Mesothelial cell of epicardium (in vitro differentiated cells): ENCODE results near the gene GNAT2. TPM values are rescaled to one million over a fixed set of nuclear protein-coding genes. Genes with fewer than 3 reads are reported as not detected.

Experiments used
- DNase-seq, 2 experiments: peaks; one replicate each; pipeline ENCODE4 v3.0.0; 2021; ENCODE audit warnings: low spot score in 2 of 2; ENCODE audit not compliant: unreplicated experiment in 2 of 2
- H3K27ac Mint-ChIP-seq: 2 replicates; pipeline ENCODE4 v1.8.0; 2021; ENCODE audit warnings: mixed read lengths
- H3K27me3 Mint-ChIP-seq: 2 replicates; pipeline ENCODE4 v1.8.0; 2021; ENCODE audit warnings: low read depth, mixed read lengths
- H3K36me3 Mint-ChIP-seq: 2 replicates; pipeline ENCODE4 v1.8.0; 2021; ENCODE audit warnings: mixed read lengths
- H3K4me1 Mint-ChIP-seq: 2 replicates; pipeline ENCODE4 v1.8.0; 2021; ENCODE audit warnings: mixed read lengths
- H3K4me3 Mint-ChIP-seq: 2 replicates; pipeline ENCODE4 v1.8.0; 2021; ENCODE audit warnings: mild to moderate bottlenecking, moderate library complexity, mixed read lengths
- H3K9me3 Mint-ChIP-seq: 2 replicates; pipeline ENCODE4 v1.8.0; 2021; ENCODE audit warnings: mixed read lengths
- total RNA-seq: library from RNA; stranded (reverse); gene quantifications from 3 replicates; pipeline ENCODE4 v1.2.1, GENCODE V29; 2021
- TF ChIP-seq, protein P1 (sequence below): fragments of 200-600 bp; sonication (generic); IDR thresholded peaks from one replicate; pipeline ENCODE4 v1.5.0; 2021; ENCODE audit warnings: antibody characterized with exemption; ENCODE audit not compliant: unreplicated experiment

Gene GNAT2
- total RNA-seq, 1 donor from 2014 or later: not detected

DNA sequence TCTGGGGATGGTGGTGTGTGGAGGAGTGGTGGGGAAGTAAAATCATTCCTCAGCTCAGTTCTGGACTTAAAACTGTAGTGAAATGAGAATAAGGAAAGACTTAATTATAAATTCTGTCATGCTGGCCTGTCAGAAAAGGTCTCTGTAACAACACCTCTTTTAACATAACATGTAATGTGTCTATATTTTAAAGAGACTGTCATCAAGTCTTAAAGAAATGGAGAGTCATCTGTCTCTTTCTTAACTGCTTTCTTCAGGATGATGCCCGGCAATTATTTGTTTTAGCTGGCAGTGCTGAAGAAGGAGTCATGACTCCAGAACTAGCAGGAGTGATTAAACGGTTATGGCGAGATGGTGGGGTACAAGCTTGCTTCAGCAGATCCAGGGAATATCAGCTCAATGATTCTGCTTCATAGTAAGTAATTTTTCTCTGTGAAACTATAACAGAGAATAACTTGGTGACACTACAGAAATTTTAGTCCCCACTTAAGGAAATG, 40.4 kb downstream of the GNAT2 start:
- Mint-ChIP-seq H3K27me3 (no peaks in the 10 kb centered on the region), H3K36me3 (peaks cover 34% of the 10 kb centered on the region), H3K27ac (peak overlapping the region; percentile 16), H3K4me1 (no peaks in the 10 kb centered on the region), H3K9me3 (no peaks in the 10 kb centered on the region), H3K4me3 (no peak overlapping the region)
- TF ChIP-seq, protein P1, sequence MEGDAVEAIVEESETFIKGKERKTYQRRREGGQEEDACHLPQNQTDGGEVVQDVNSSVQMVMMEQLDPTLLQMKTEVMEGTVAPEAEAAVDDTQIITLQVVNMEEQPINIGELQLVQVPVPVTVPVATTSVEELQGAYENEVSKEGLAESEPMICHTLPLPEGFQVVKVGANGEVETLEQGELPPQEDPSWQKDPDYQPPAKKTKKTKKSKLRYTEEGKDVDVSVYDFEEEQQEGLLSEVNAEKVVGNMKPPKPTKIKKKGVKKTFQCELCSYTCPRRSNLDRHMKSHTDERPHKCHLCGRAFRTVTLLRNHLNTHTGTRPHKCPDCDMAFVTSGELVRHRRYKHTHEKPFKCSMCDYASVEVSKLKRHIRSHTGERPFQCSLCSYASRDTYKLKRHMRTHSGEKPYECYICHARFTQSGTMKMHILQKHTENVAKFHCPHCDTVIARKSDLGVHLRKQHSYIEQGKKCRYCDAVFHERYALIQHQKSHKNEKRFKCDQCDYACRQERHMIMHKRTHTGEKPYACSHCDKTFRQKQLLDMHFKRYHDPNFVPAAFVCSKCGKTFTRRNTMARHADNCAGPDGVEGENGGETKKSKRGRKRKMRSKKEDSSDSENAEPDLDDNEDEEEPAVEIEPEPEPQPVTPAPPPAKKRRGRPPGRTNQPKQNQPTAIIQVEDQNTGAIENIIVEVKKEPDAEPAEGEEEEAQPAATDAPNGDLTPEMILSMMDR: no peak
- no peak for DNase-seq

DNA sequence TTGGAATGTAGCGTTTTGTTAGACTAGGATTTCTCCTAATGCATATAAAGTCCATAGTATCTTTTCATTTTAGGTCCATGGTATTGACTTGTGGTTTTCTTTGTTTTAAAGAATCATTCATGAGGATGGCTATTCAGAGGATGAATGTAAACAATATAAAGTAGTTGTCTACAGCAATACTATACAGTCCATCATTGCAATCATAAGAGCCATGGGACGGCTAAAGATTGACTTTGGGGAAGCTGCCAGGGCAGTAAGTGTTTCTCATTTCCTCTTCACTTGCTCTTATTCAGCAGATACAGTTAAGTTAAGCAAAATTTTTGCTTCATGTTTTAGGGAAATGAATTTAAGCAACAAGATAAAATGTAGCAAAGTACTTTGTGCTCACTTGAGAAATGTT, 45.6 kb downstream of the GNAT2 start:
- no peak overlapping the region for H3K4me3 Mint-ChIP-seq

DNA sequence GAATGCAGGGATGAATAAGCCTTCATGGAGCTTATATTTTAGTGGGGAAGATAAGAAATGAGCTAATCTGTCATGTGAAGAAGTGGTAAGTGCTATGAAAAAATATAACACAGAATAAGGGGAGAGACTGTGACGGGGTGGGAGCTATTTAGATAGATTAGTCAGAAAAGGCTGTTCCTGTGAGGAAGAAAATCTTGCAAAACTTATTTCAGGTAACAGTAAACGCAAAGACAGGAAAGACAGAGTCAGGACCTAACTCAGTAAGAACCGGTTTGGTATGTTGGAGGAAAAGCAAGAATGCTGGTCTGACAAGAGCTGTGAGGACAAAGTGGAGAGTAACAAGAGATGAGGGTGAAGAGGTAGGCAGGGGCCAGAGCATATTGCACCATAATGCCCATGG, 49.0 kb downstream of the GNAT2 start:
- no peaks in the 10 kb centered on the region for H3K9me3 Mint-ChIP-seq
- TF ChIP-seq, protein P1: no peak
- H3K36me3 Mint-ChIP-seq: no peaks in the 10 kb centered on the region
- no peaks in the 10 kb centered on the region for H3K27me3 Mint-ChIP-seq
- H3K4me1 Mint-ChIP-seq: no peaks in the 10 kb centered on the region
- no peak for DNase-seq
- H3K4me3 Mint-ChIP-seq: no peak overlapping the region
- H3K27ac Mint-ChIP-seq: no peak overlapping the region

More for the DNA sequence above, 45.6 kb downstream of the GNAT2 start:
- H3K9me3 Mint-ChIP-seq: no peaks in the 10 kb centered on the region
- TF ChIP-seq, protein P1: no peak
- no peak overlapping the region for H3K27ac Mint-ChIP-seq
- peaks cover 13% of the 10 kb centered on the region for H3K36me3 Mint-ChIP-seq
- DNase-seq: no peak
- no peaks in the 10 kb centered on the region for H3K27me3 Mint-ChIP-seq
- no peaks in the 10 kb centered on the region for H3K4me1 Mint-ChIP-seq

DNA sequence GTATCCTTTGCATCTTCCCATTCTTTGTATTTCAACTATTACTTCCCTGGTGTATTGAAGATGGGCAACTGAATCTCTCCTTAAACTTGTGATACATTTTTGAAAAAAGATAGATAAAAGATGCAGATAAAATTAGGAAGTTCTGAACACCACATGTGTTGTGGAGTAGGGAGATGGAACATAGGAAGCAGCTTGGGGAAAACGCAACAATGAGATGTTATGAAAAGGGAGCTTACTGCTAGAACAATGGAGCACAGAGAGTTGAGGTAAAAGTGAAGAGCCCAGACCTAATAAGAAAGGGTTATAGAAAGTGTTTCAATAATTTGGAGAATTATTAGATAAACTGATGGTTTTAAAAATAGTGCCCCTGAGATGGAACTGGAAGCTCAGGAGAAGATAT, 50.1 kb downstream of the GNAT2 start:
- no peaks in the 10 kb centered on the region for H3K9me3 Mint-ChIP-seq
- no peaks in the 10 kb centered on the region for H3K27me3 Mint-ChIP-seq
- peaks cover 2% of the 10 kb centered on the region for H3K4me1 Mint-ChIP-seq
- no peaks in the 10 kb centered on the region for H3K36me3 Mint-ChIP-seq
- H3K27ac Mint-ChIP-seq: no peak overlapping the region
- TF ChIP-seq, protein P1: no peak
- H3K4me3 Mint-ChIP-seq: no peak overlapping the region
- no peak for DNase-seq

DNA sequence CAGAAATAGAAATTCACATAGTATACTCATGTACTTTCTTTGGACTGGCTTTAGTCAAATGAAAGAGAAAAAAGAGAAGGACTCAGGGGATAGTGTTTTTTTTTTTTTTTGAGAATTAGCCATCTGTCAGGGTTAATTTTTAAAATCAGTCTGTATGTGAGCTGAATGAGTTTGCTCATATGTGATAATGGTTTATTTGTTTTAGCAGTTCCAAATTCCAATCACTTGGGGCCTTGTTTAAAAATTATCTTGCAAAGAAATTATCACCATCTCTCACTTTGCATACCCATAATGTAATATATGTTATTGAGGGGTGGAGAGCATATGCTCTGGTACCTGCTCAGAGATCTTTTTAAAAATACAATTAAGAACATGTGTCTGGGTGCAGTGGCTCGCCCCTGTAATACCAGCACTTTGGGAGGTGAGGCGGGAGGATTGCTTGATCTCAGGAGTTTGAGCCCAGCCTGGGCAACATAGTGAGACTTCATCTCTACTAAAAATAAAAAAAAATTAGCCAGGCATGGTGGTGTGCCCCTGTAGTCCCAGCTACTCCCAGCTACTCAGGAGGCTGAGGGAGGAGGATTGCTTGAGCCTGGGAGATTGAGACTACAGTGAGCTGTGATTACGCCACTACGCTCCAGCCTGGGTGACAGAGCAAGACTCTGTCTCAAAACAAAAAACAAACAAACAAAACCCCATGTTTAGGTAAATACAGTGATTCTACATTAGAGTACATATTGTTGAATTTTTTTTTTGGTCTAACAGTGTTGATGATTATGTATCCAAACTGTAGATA, 51.3 kb downstream of the GNAT2 start:
- Mint-ChIP-seq H3K4me1 (peaks cover 9% of the 10 kb centered on the region), H3K27ac (no peak overlapping the region), H3K36me3 (no peaks in the 10 kb centered on the region), H3K9me3 (no peaks in the 10 kb centered on the region), H3K4me3 (no peak overlapping the region), H3K27me3 (no peaks in the 10 kb centered on the region)
- TF ChIP-seq, protein P1: no peak
- no peak for DNase-seq
